T-cell (primary cell): ENCODE results near the gene CCDC144A. TPM values are rescaled to one million over a fixed set of nuclear protein-coding genes. Genes with fewer than 3 reads are reported as not detected.
"Not testable (repeated sequence)": the region's sequence is repeated elsewhere in the genome, so short reads cannot be mapped to it uniquely, and the experiment has no call there.

Experiments used
- ATAC-seq, 4 experiments: fragments of 200-7000 bp in 3 of 4; fragments of 150-1000 bp in 1 of 4; cut with Tn5 transposase; replicated peaks in 1 of 4; 1 replicate in 3 of 4; 2 replicates in 1 of 4; pipeline ENCODE4 v1.10.0; 2021; ENCODE audit warnings: moderate library complexity in 3 of 4, mild to moderate bottlenecking in 2 of 4, moderate number of reproducible peaks in 1 of 4
- CTCF ChIA-PET, 2 donors: fragments of 300-600 bp; sonication (Branson Sonifier 250); formaldehyde crosslinking; loops; one replicate each; lab custom pipeline; 2022; ENCODE audit warnings: antibody characterized with exemption in 2 of 2; lab: Charles Lee
- POLR2A ChIA-PET, 2 donors: fragments of 300-600 bp; sonication (Branson Sonifier 250); formaldehyde crosslinking; loops; one replicate each; lab custom pipeline; 2022; ENCODE audit warnings: antibody characterized with exemption in 2 of 2; lab: Charles Lee
- DNase-seq, 35 experiments: peaks; one replicate each; pipeline versions ENCODE4 v3.0.0 to v3.0.0-alpha.2; 2013 to 2023
- H3K27ac ChIP-seq: one replicate; pipeline ENCODE4 v1.5.1; 2013; ENCODE audit warnings: low read length
- H3K27me3 ChIP-seq, 2 experiments: replicated peaks in 1 of 2; 1 replicate in 1 of 2; 2 replicates in 1 of 2; pipeline versions ENCODE4 v1.6.1 to v1.7.0; 2013; ENCODE audit warnings: low read length in 1 of 2, mixed read lengths in 1 of 2; ENCODE audit not compliant: control insufficient read depth in 2 of 2, insufficient read depth in 2 of 2; ENCODE audit errors: extremely low read depth in 1 of 2
- H3K36me3 ChIP-seq, 2 donors: 1 replicate in 1 of 2; 2 replicates in 1 of 2; pipeline versions ENCODE4 v1.6.1 to v1.7.0; 2013; ENCODE audit warnings: low read length in 1 of 2; ENCODE audit not compliant: control insufficient read depth in 2 of 2, insufficient read depth in 1 of 2; ENCODE audit errors: extremely low read depth in 1 of 2
- H3K4me1 ChIP-seq, 2 experiments: 1 replicate in 1 of 2; 2 replicates in 1 of 2; pipeline versions ENCODE4 v1.6.1 to v1.7.0; 2013; ENCODE audit warnings: low read length in 2 of 2, mixed read lengths in 1 of 2; ENCODE audit not compliant: insufficient read depth in 2 of 2, control insufficient read depth in 1 of 2; ENCODE audit errors: extremely low read depth in 1 of 2
- H3K4me3 ChIP-seq, 2 donors: 1 replicate in 1 of 2; 2 replicates in 1 of 2; pipeline versions ENCODE4 v1.5.1 to v1.7.0; 2013; ENCODE audit warnings: mild to moderate bottlenecking in 2 of 2, low read length in 1 of 2, moderate library complexity in 1 of 2; ENCODE audit not compliant: control insufficient read depth in 1 of 2; ENCODE audit errors: extremely low read depth in 1 of 2
- H3K9me3 ChIP-seq: 2 replicates; pipeline ENCODE4 v1.7.0; 2013
- H3K27ac Mint-ChIP-seq, 2 donors: one replicate each; pipeline ENCODE4 v1.8.0; 2020 to 2021; ENCODE audit warnings: mild to moderate bottlenecking in 2 of 2, mixed read lengths in 2 of 2
- H3K27me3 Mint-ChIP-seq, 2 donors: one replicate each; pipeline ENCODE4 v1.8.0; 2021 to 2022; ENCODE audit warnings: mixed read lengths in 2 of 2
- H3K36me3 Mint-ChIP-seq: one replicate; pipeline ENCODE4 v1.8.0; 2021; ENCODE audit warnings: mixed read lengths
- H3K4me1 Mint-ChIP-seq, 3 donors: one replicate each; pipeline ENCODE4 v1.8.0; 2020 to 2022; ENCODE audit warnings: mixed read lengths in 3 of 3, mild to moderate bottlenecking in 1 of 3
- H3K4me3 Mint-ChIP-seq, 3 donors: one replicate each; pipeline ENCODE4 v1.8.0; 2020 to 2022; ENCODE audit warnings: mild to moderate bottlenecking in 3 of 3, mixed read lengths in 3 of 3, moderate library complexity in 3 of 3
- H3K9me3 Mint-ChIP-seq, 3 donors: one replicate each; pipeline ENCODE4 v1.8.0; 2020 to 2022; ENCODE audit warnings: mixed read lengths in 3 of 3
- WGBS: methylation state at CpG from one replicate; pipeline ENCODE4 v1.1.5; 2013; ENCODE audit warnings: missing lambda C conversion rate; ENCODE audit not compliant: insufficient coverage; 5-methylcytosine and 5-hydroxymethylcytosine counted together
- total RNA-seq, 35 experiments: library from RNA in 6 of 35; stranded (reverse) in 6 of 35; fragments of 120-200 nt in 1 of 35; gene quantifications; one replicate each; pipeline versions ENCODE4 v1.2.1 to v1.2.4 and lab custom pipeline; 2013 to 2026

CCDC144A gene, protein sequence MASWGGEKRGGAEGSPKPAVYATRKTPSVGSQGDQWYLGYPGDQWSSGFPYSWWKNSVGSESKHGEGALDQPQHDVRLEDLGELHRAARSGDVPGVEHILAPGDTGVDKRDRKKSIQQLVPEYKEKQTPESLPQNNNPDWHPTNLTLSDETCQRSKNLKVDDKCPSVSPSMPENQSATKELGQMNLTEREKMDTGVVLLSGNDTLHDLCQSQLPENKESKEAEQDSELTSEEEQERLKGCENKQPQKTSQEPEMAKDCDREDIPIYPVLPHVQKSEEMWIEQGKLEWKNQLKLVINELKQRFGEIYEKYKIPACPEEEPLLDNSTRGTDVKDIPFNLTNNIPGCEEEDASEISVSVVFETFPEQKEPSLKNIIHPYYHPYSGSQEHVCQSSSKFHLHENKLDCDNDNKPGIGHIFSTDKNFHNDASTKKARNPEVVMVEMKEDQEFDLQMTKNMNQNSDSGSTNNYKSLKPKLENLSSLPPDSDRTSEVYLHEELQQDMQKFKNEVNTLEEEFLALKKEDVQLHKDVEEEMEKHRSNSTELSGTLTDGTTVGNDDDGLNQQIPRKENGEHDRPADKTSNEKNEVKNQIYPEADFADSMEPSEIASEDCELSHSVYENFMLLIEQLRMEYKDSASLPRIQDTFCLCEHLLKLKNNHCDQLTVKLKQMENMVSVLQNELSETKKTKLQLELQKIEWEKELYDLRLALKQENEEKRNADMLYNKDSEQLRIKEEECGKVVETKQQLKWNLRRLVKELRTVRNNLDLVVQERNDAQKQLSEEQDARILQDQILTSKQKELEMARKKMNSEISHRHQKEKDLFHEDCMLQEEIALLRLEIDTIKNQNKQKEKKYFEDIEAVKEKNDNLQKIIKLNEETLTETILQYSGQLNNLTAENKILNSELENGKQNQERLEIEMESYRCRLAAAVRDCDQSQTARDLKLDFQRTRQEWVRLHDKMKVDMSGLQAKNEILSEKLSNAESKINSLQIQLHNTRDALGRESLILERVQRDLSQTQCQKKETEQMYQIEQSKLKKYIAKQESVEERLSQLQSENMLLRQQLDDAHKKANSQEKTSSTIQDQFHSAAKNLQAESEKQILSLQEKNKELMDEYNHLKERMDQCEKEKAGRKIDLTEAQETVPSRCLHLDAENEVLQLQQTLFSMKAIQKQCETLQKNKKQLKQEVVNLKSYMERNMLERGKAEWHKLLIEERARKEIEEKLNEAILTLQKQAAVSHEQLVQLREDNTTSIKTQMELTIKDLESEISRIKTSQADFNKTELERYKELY (N-terminal part only)
- total RNA-seq (10 to 100 TPM in 2 of 5 donors, 1 to 10 TPM in 2, under 1 TPM in 1; 0.38 to 22.3 (median 8.0) TPM), total RNA-seq (lab: John Stamatoyannopoulos, UW) (0.05 to 21.1 (median 2.8) reads per million in 29 experiments)
- 0.85 TPM for total RNA-seq (2013)

DNA sequence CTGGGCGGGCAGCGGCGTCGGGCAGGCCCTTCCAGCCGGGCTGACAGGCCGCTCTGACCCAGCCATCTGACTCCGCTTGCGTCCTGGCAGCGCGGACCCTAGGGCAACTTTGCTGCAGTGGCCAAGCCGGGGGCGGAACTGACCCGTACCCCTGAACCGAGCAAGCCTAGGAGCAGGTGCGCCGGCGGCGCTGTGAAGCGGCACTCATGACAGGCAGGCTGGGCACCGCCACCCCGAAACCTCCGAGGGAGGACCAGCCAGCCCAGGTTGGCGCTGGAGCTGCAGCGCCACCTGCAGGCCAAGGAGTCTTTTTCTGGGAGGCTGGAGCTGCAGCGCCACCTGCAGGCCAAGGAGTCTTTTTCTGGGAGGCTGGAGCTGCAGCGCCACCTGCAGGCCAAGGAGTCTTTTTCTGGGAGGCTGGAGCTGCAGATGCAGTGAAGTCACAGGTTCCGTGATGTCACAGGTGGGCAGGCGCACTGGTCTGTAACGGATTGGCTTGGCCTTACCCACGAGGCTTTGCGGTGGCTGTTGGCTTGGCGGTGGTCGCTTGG is at the start of gene CCDC144A:
Gene CCDC144A (plus strand): TSS at position 511 of the 551 bp plus-strand sequence. CDS start 160 bp downstream, outside the sequence.
- H3K36me3 Mint-ChIP-seq, H3K9me3 ChIP-seq, H3K36me3 ChIP-seq, H3K27ac ChIP-seq, H3K27me3 Mint-ChIP-seq, H3K4me1 ChIP-seq, CTCF ChIA-PET, H3K4me3 ChIP-seq, H3K9me3 Mint-ChIP-seq, H3K27me3 ChIP-seq, POLR2A ChIA-PET, H3K4me1 Mint-ChIP-seq: not testable (repeated sequence)
- Mint-ChIP-seq H3K4me3 (peak within 1 kb of the TSS in 1 of 3 donors; percentile 74), H3K27ac (peak within 1 kb of the TSS in 1 of 2 donors; percentile 36)
- DNase-seq (peak in 22 of 35 experiments; percentile 1 to 65 (median 24)), ATAC-seq (peak; percentile 23 to 69 (median 36))
- WGBS, result 81% methylated on average over 29 of the region's 33 CpGs

DNA sequence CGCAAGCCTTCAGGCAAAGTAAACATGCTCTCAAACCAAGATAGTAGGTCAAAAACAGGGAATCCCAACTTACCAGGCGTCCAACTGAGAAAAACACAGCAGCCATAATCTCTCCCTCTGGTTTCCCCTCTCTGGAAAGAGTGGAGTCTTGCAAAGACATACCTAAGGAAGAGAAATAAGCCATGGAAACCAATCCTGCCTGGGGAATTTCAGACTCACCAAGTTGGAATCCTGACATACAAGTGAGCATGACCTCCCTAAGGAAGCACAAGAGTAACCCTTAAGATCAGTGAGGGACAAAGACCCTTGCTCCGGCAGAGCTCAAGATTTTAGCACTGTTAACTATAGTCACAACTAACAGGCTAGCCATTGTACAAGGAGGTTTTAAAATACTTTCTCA is 40.5 kb upstream of the CCDC144A start:
- Mint-ChIP-seq H3K27me3 (no peaks in the 10 kb centered on the region), H3K27ac (no peak overlapping the region), H3K36me3 (peaks cover 27% of the 10 kb centered on the region), H3K4me3 (no peak overlapping the region), H3K9me3 (no peaks in the 10 kb centered on the region), H3K4me1 (peaks cover 18 to 23% (median 21%) of the 10 kb centered on the region in 3 donors)
- CTCF ChIA-PET, result no interaction called here
- no peak overlapping the region for H3K4me3 ChIP-seq
- no peak overlapping the region for H3K27ac ChIP-seq
- DNase-seq, result no peak
- peaks cover 7 to 10% of the 10 kb centered on the region in 2 experiments for H3K4me1 ChIP-seq
- POLR2A ChIA-PET, result interaction anchor here in 1 of 2 donors (0.5 to 0.6 kb wide), 2 partner anchors 13 to 96 kb away, joined by 3 read pairs; no protein-coding TSS in a partner anchor
- H3K36me3 ChIP-seq, result peaks cover 0 to 9% of the 10 kb centered on the region in 2 donors
- ATAC-seq, result no peak
- no peaks in the 10 kb centered on the region for H3K27me3 ChIP-seq
- no peaks in the 10 kb centered on the region for H3K9me3 ChIP-seq
- WGBS, result no CpG with 5 or more reads among the region's 3 CpGs

DNA sequence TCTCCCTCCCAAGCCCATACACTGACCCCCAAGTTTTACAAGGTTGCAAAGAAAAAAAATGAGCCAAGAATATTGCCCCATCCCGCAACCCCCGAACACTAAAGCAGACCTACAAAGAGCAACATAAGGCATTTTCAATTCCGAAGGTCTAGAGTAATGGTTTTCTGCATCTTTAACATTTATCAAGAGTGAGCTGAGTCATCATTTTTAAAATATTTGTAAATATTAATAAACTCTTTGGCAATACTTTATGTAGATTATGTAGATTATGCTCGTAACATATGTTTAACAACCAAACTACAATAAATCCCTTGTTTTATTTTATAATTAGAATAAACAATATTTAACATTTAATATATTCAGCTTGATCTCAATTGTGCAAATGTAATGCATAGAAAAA is 37.8 kb upstream of the CCDC144A start:
- Mint-ChIP-seq H3K4me3 (peak overlapping the region; percentile 77 to 87 (median 80)), H3K27ac (no peak overlapping the region), H3K4me1 (peaks cover 18 to 23% (median 21%) of the 10 kb centered on the region in 3 donors), H3K27me3 (no peaks in the 10 kb centered on the region), H3K9me3 (no peaks in the 10 kb centered on the region), H3K36me3 (peaks cover 16% of the 10 kb centered on the region)
- H3K4me3 ChIP-seq, result no peak overlapping the region
- H3K27ac ChIP-seq, result no peak overlapping the region
- H3K4me1 ChIP-seq, result peaks cover 7 to 10% of the 10 kb centered on the region in 2 experiments
- ChIA-PET CTCF (interaction anchor here in 1 of 2 donors (0.6 kb wide), 1 partner anchor 115 kb away, joined by 3 read pairs; no protein-coding TSS in a partner anchor), POLR2A (interaction anchor here in 1 of 2 donors (1.4 kb wide), 1 partner anchor 65 kb away, joined by 3 read pairs; no protein-coding TSS in a partner anchor)
- ATAC-seq (no peak), DNase-seq (no peak)
- no peaks in the 10 kb centered on the region for H3K27me3 ChIP-seq
- H3K9me3 ChIP-seq, result no peaks in the 10 kb centered on the region
- no peaks in the 10 kb centered on the region for H3K36me3 ChIP-seq
- no CpG with 5 or more reads among the region's 4 CpGs for WGBS

DNA sequence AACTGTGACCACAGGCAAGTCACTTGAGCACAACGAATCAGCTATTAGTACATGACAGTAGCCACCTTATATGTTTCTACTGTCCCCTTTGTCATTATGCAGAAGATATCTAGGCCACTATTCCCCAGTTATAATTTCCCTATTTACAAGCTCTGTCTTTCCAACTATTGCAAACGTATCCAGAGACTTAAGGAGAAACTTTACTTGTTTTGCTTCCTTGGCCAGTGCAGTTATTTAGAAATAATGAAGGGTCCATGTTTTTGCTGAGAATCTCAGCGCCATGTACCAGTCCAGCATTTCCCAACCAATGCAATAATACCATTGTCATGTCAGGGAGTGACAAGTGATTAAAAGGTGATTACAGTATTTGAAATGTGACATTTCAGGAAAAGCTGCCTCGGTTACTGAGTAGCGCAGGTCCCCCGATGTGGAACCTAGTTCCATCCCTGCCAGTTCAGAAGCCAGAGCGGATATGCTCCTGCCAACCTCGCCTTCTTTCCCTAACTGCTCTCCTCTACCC is 37.1 kb upstream of the CCDC144A start:
- Mint-ChIP-seq H3K36me3 (peaks cover 11% of the 10 kb centered on the region), H3K4me3 (peak overlapping the region; percentile 77 to 87 (median 80)), H3K27me3 (no peaks in the 10 kb centered on the region), H3K9me3 (no peaks in the 10 kb centered on the region), H3K27ac (peak overlapping the region; percentile 34 to 72), H3K4me1 (peaks cover 18 to 23% (median 21%) of the 10 kb centered on the region in 3 donors)
- H3K4me1 ChIP-seq, result peaks cover 7 to 10% of the 10 kb centered on the region in 2 experiments
- ATAC-seq (peak in 2 of 4 experiments; percentile 8 to 18), DNase-seq (peak in 1 of 35 experiments; percentile 9)
- H3K9me3 ChIP-seq, result no peaks in the 10 kb centered on the region
- peak overlapping the region; percentile 52 for H3K27ac ChIP-seq
- H3K4me3 ChIP-seq, result peak overlapping the region; percentile 86 to 88
- POLR2A ChIA-PET, result interaction anchor here (0.8 to 1.4 kb wide), 2 partner anchors 66 to 117 kb away, joined by 3 to 4 read pairs; no protein-coding TSS in a partner anchor
- 32% methylated on average over 6 of the region's 8 CpGs for WGBS
- peaks cover 0 to under 1% of the 10 kb centered on the region in 2 experiments for H3K27me3 ChIP-seq
- H3K36me3 ChIP-seq, result no peaks in the 10 kb centered on the region
- CTCF ChIA-PET, result interaction anchor here in 1 of 2 donors (0.6 kb wide), 1 partner anchor 116 kb away, joined by 3 read pairs; no protein-coding TSS in a partner anchor

DNA sequence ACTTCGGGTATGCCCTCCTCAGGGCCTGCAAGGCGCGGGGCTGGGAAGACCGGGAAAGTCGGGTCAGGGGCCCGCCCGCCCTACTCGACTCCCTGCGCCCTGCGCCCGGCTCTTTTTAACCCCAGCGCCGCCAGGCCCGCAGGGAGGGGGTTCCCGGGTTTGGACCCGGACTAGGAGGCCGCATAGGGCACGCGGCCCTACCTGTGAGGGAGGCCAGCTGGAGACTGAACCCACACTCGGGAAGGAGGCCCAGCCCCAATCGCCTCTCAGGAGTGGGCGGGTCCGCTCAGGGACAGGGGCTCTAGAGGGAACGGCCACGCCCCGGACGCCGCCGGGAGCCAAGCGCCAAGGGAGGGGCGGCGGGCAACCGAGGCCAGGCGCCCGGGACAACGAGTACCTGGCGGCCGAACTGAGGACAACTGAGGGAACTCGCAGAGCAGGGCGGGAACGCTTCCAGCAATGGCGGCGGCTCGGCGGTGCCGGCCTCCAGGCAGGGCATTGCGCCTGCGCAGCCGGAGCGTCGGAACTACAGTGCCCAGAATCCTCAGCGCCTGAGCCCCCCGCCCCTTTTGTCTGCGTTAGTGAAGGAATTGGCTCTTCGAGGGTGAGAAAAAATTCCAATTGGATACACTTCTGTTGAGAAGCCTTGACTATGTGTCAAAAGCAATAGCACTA is 36.5 kb upstream of the CCDC144A start, which contains the start of gene ZNF624:
Gene ZNF624 (minus strand): TSS at position 484 of the 675 bp plus-strand sequence.
- POLR2A ChIA-PET, result interaction anchor here (0.8 to 1.4 kb wide), 2 partner anchors 67 to 118 kb away, joined by 3 to 4 read pairs; no protein-coding TSS in a partner anchor
- Mint-ChIP-seq H3K27ac (peak within 1 kb of the TSS; percentile 64 to 72), H3K36me3 (peaks cover 7% of the 10 kb centered on the region), H3K9me3 (no peaks in the 10 kb centered on the region), H3K4me3 (peak within 1 kb of the TSS; percentile 77 to 87 (median 80)), H3K27me3 (no peaks in the 10 kb centered on the region), H3K4me1 (peaks cover 18 to 23% (median 21%) of the 10 kb centered on the region in 3 donors)
- no peaks in the 10 kb centered on the region for H3K9me3 ChIP-seq
- H3K4me1 ChIP-seq, result peaks cover 7 to 10% of the 10 kb centered on the region in 2 experiments
- H3K4me3 ChIP-seq, result peak within 1 kb of the TSS; percentile 86 to 88
- DNase-seq (peak; percentile 68 to 93 (median 79)), ATAC-seq (peak; percentile 97 to 99 (median 98))
- WGBS, result 0% methylated on average over 52 of the region's 55 CpGs
- peak within 1 kb of the TSS; percentile 52 for H3K27ac ChIP-seq
- H3K36me3 ChIP-seq, result no peaks in the 10 kb centered on the region
- CTCF ChIA-PET, result no interaction called here
- H3K27me3 ChIP-seq, result peaks cover 0 to 6% of the 10 kb centered on the region in 2 experiments
